HG02571 (cell line): ENCODE data around the gene NR1H2.

ENCODE experiments used
- ATAC-seq: cut with Tn5 transposase; IDR thresholded peaks from one replicate; pipeline ENCODE4 v1.9.1; 2021; ENCODE audit warnings: mild to moderate bottlenecking, moderate library complexity; ENCODE audit not compliant: unreplicated experiment

Gene NR1H2

DNA sequence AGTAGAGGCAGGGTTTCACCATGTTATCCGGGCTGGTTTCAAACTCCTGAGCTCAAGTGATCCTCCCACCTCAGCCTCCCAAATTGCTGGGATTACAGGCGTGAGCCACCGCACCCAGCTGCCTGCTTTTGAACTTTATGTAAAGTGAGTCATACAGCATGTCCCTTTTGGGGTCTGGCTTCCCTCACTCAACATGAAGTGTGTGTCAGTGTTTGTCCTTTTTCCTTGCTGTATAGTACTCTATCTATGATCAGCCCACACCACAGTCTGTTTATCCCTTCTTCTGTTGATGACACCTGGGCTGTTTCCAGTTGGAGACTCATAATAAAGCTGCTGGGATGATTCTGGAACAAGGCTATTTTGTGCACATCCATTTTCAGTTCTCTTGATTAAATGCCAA lies 44.6 kb downstream of the NR1H2 start:
- no peak for ATAC-seq

DNA sequence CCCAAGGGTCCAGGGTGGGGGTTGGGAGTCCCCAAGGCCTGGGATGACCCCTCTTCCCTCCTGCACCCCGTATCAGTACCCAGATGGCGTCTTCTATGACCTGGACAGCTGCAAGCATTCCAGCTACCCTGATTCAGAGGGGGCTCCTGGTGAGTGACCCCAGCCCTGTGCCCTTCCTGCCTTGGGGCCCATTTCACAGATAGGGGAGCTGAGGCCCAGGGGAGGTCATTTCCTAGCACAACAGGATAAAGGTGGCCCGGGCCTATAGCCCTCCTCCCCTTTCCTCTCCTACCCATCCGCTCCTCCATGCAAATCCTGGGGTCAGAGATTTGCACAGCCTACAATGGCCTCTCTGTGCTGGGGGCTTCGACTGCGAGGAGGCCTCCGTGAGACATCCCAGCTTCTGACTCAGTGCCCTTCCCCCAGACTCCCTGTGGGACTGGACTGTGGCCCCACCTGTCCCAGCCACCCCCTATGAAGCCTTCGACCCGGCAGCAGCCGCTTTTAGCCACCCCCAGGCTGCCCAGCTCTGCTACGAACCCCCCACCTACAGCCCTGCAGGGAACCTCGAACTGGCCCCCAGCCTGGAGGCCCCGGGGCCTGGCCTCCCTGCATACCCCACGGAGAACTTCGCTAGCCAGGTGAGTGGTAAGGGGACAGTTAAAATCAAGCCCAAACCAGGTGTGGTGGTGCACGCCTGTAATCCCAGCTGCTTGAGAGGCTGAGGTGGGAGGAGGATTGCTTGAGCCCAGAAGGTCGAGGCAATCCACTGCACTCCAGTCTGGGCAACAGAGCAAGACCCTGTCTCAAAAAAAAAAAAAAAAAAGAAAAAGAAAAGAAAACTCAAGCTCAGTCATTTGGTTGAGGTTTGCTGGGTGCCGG lies 46.4 kb downstream of the NR1H2 start:
- ATAC-seq, result no peak

DNA sequence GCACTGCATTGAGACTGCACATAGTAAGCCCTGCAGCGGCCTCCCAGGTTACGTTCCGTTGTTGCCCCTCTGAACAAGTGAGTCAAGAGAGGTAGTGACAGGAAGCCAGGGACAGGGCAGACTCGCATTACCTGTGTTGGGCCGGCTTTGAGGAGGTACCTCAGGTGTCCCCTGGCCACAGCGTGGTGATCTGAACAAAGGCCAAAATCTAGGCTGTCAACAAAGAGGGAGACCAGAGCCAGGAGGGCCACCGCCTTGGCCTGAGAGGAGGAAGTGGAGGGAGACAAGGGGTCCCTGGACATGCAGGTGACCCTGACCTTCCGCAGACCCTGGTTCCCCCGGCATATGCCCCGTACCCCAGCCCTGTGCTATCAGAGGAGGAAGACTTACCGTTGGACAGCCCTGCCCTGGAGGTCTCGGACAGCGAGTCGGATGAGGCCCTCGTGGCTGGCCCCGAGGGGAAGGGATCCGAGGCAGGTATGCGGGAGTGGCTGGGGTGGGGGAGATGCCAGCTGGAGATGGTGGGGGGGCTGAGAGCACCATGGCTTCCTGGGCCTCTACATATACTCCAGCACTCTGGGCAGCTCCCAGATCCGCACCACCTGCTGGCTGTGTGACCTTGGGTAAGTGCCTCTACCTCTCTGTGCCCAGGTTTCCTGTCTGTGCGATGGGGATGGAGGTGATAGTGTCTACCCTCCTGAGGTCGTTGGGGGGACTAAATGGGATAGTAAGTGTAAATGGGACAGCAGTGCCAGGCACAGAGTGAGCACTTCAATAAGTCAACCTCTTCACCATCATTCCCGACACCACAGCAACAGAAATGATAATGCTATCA lies 47.2 kb downstream of the NR1H2 start:
- no peak for ATAC-seq

DNA sequence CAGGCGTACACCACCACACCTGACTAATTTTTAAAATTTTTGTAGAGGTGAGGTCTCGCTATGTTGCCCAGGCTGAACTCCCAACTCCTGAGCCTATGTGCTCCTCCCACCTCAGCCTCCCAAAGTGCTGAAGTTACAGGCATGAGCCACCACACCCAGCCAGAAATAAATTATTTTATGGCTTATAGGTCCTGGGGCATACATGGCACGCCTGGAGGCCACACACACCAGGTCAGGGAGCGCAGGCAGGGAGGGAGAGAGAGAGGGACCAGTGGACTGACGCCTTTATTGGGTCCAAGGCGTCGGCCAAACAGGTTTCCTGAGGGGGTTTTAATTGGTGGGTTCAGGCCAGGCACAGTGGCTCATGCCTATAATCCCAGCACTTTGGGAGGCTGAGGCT lies 49.3 kb downstream of the NR1H2 start:
- no peak for ATAC-seq

DNA sequence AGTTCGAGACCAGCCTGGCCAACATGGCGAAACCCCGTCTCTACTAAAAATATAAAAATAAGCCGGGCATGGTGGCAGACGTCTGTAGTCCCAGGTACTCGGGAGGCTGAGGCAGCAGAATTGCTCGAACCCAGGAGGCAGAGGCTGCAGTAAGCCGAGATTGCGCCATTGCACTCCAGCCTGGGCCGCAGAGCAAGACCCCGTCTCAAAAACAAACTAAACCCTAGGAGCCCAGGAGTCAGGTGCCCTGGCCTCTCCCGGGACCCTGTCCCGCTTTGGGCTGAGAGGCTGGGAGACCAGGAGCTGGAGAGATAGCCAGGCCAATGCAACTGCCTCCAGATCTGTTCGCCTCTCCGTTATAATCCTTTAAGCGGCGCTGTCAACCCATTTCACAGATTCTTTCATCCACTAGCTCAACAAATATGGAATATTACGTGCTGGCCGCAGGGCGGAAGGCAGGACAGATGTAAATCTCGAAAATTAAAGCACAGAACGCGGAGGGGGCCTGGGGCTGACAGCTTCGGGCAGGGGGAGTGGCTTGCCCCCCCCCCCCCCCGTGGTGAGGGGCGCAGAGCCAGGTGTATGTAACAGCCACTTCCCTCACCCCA lies 51.2 kb downstream of the NR1H2 start:
- no peak for ATAC-seq

DNA sequence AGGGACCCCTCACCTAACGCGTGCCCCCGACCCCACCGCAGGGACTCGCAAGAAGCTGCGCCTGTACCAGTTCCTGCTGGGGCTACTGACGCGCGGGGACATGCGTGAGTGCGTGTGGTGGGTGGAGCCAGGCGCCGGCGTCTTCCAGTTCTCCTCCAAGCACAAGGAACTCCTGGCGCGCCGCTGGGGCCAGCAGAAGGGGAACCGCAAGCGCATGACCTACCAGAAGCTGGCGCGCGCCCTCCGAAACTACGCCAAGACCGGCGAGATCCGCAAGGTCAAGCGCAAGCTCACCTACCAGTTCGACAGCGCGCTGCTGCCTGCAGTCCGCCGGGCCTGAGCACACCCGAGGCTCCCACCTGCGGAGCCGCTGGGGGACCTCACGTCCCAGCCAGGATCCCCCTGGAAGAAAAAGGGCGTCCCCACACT lies 51.8 kb downstream of the NR1H2 start:
- no peak for ATAC-seq

DNA sequence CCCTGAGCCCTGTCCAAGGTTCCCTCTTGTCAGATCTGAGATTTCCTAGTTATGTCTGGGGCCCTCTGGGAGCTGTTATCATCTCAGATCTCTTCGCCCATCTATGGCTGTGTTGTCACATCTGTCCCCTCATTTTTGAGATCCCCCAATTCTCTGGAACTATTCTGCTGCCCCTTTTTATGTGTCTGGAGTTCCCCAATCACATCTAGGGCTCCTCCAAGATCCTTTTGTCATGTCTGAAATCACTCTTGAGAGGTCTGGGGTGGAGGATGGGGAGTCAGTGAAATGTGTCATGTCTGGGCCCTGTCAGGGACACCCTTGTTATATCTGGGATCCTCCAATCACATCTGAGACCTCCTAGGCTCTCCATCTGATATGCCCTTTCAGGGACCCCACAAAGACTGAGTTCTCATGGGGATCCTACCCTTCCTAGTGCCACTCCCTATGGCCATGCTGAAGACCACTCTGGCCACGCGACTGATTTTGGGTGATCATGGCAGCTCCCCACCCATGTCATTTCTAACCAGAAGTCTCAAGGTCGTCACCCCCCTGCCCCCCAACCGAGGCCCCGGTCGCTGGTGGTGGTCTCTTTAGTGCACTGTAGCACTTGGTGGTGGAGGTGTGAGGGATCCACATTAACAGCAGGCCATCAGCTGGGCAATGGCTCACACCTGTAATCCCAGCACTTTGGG lies 52.7 kb downstream of the NR1H2 start:
- ATAC-seq, result no peak

DNA sequence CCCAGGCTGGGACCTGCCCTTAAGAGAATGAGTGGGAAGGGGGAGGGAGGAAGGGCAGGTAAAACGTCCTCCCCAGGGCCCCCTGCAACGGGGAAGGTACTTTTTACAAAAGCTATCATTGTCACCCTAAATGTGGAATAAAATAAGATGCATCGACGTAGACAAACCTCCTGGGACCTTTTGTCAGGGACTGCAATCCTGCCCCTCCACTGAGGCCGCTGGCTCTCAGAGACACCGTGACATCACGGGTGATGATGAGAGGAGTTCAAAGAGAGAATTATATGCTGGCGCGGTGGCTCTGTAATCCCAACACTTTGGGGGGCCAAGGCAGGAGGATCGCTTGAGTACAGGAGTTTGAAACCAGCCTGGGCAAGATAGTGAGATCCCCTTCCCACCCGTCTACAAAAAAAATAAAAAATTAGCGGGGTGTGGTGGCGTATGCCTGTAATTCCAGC lies 54.7 kb downstream of the NR1H2 start:
- ATAC-seq, result no peak

DNA sequence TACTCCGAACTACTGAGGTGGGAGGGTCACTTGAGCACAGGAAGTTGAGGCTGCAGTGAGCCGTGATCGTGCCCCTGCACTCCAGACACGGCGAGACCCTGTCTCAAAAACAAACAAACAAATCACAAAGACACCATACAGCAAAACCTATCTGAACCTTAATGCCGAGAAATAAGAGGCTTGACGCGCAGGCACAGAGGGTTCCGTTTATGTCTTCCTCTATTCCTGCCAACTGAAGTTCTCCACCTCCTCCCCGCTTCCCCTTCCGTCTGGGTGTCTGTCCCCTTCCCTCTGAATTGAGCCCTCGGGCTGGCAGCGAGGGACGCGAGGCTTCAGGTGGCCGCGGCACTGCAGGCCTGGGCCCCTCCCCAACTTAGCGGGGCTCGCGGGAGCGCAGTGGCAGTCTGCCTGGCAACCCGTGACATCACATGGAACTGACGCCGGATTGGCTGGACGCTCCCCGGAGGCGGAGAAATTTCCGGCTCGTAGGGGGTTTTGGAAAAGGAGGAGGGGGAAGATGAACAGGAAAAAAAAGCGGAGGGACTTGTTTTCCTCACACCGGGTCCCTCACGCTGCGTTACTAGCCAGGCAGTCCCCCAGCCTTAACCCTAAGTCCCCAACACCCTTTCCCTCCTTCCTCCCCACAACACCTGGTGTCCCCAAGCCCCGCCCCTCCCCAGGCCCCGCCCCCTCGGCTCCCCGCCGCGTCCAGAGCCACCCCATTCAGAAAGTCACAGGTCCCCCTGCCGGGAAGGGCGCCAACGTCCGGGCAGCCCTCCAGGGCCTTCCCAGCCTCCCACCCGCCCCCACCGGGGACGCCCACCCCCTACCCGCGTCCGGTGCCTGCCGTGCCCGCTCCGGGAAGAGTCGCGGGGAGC lies 55.3 kb downstream of the NR1H2 start:
- ATAC-seq, result peak; percentile 71

DNA sequence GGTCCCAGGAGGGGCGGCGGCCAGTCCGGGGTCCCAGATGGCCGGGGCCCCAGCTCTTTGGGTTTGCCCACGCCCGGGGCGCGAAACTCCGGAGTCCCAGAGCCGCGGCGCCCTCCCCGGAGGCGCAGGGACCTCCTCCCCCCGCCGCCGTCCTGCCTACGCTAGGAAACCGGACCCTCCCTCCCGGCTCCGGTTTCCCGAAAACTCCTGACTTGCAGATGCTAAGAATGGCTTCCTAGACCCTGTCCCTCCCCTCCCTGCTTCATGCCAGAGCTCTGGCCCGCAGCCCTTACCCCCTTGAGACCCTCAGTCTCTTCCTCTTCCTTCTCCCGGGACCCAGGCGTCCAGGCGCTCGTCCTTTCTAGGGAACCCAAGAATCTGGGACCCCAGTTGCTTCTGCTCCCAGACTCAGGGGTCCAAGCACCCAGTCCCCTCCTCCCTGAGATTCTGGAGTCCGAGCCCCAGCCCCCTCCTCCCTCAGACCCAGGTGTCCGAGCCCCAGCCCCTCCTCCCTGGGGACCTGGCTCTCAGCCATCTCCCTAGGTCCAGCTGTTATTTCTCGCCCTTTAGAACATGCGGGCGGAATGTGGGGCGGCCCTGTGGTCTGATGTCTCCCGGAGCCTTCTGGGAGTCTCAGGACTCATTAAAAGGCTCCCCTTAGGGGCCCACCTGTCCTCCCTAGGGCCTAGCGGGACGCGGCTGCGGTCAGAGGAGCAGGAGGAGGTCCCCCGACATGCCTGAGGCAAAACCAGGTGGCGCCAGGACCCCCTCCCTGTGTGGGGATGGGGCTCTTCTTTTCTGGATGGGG lies 56.2 kb downstream of the NR1H2 start, which contains the start of gene MYBPC2:
Gene MYBPC2 (plus strand): TSS at position 672 of the 808 bp plus-strand sequence. CDS start 62 bp downstream, at position 734.
- peak; percentile 9 for ATAC-seq
